ENCODE results near the gene C1QA.
"Not testable (repeated sequence)": the region's sequence is repeated elsewhere in the genome, so short reads cannot be mapped to it uniquely, and the experiment has no call there.

C1QA gene

DNA sequence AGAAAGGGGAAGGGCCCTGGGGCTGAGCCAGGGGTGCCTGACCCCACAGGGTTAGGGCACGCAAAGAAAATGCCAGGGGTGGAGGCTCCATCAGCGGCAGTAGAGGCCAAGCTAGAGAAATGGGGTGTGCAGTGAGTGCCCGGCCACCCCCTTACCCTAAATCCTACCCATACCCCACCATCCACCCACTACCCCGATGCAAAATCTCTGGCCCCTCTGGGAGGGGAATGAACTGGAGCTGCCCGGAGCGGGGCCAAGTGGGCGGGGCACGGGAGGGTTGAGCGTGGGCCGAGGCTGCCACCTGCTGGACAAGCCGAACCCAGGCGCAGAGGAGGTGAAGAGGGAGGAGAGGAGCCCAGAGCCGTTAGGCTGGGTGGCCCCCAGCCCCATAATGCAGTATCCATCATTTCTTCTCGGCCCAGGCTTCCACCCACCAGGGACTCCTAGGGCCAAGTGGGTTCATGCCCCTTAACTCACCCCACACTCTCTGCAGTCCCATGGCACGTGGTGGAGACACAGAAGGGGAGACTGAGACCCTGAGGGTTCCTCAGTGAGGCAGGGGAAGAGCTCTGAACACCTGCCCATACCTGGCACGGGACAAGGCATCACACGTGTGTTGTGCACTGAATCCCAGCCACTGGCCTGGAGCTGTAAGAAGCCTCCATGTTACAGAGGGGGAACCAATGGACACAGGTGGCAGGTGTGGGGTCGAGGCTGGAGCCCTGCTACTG lies 5.6 kb downstream of the C1QA start:
- no peak for DNase-seq

GRCh38 chr1:22643381-22643780 lies 7.0 kb downstream of the C1QA start, which contains the start of gene C1QC:
Gene C1QC, plus strand, starts transcription at chr1:22643633. Its CDS starts 391 bp downstream, at chr1:22644024.
- DNase-seq: no peak

DNA sequence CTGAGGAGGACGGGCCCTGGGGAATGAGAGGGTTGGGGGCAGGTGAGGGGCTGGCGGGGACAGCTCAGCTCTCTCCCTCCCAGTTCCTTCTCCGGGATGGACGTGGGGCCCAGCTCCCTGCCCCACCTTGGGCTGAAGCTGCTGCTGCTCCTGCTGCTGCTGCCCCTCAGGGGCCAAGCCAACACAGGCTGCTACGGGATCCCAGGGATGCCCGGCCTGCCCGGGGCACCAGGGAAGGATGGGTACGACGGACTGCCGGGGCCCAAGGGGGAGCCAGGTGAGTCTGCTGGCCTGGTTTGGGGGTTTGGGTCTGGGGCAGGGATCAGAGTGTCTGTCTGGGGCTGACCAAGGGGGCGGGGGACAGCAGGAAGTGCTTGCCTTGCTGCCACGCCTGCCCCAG lies 7.5 kb downstream of the C1QA start:
- no peak for DNase-seq

- DNase-seq: no peak
Observed at GRCh38 chr1:22645931-22646330, 9.5 kb downstream of the C1QA start.

DNA sequence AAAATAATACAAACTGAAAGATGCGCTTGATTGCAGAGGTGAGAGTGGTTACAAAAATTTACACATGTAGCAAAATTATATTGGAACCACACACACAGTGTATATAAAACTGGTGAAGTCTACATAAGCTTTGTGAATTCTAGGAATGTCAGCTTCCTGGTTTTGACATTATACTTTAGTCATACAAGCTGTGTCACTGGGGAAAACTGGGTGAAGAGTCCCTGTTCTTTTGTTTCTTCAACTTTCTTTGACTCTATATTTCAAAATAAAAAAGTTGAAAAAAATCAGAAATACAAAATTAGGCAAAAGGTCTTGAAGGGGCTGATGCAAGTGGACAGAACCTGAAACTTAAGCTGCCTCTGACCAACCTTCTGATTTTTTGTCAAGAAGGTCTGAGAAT lies 10.0 kb downstream of the C1QA start:
- DNase-seq: no peak

DNA sequence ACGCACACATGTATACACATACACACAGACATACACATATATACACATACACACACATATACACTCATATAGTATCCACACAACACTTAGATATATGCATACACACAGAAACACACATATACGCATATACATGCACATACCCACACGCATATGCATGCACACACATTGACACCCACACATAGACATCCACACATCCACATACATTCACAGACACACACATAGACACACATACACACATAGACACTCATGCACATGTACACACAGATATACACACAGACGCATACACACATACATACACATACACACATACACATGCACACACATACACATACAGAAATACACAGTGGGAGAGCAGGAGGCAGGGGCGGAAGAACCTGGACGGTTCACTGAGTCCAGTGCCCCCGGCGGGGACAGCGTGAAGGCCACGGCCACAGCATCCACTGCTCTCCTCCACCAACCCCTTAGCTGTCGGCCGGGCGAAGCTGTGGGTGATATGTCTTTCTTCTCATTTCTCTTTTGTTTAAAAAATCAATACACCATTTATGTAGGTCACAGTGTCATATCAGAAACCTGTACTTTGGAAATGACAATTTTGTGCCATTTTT lies 13.8 kb downstream of the C1QA start:
- DNase-seq: no peak

DNA sequence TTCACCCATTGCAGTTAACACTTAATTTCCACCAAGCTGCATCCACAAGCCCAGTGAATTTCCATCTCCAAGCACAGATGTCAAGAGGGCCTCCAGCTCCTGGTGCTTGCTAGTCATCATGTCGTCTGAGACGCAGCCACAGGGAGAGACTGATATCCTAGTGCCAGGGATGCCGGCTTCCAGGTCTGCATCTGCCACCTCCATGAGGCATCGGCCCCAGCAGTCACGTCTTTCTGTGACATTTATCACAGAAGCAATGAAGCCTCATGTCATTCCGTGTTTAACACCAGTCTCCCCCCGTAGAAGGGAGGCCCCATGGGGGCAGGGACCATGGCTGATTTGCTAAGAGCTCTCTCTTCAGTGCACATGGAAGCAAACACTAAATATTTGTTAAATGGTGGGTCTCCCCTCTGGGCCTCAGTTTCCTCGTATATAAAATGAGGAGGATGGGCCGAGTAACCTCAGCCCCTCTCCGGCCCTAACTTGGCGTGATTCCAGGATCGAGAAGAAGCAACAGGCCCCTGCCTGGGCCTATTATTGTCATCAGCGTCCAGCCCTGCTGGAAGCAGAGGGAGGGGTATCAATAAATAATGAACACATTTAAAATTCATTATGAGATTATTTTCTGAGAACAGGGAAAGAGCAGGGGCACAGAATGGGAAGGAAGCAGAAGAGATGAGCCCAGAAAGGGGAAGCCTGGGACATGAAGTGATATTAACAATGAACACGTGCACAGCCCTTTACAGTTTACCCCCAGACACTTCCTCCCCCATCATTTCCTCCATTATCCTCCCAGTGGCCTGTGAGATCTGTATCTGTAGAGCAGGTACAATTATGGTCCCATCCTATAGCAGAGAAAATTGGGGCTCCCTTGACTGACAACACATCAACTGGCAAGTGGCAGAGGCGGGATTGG lies 15.8 kb downstream of the C1QA start:
- no peak for DNase-seq

DNA sequence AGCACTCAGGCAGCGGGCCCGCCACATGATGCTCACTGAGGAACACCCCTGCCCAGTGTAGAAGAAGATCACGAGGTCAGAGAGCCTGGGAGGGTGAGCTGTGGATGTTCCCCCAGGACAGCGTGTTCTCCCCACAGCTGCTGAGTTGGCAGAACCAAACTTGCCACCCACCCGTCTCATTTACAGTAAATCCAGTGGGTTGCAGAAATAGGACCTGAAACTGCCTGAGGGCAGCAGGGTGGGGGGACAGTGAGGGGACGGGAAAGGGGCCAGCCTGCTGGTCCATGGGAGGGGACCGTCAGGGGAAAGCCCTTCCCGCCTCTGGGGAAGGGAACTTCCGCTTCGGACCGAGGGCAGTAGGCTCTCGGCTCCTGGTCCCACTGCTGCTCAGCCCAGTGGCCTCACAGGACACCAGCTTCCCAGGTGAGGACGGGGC lies 16.5 kb downstream of the C1QA start, which contains the start of gene C1QB:
C1QB (plus strand) TSS at position 356 of the 436 bp plus-strand sequence. CDS start 6,227 bp downstream, outside the sequence.
- DNase-seq: no peak

- no peak for DNase-seq
Observed at GRCh38 chr1:22654692-22655091, 18.3 kb downstream of the C1QA start.

DNA sequence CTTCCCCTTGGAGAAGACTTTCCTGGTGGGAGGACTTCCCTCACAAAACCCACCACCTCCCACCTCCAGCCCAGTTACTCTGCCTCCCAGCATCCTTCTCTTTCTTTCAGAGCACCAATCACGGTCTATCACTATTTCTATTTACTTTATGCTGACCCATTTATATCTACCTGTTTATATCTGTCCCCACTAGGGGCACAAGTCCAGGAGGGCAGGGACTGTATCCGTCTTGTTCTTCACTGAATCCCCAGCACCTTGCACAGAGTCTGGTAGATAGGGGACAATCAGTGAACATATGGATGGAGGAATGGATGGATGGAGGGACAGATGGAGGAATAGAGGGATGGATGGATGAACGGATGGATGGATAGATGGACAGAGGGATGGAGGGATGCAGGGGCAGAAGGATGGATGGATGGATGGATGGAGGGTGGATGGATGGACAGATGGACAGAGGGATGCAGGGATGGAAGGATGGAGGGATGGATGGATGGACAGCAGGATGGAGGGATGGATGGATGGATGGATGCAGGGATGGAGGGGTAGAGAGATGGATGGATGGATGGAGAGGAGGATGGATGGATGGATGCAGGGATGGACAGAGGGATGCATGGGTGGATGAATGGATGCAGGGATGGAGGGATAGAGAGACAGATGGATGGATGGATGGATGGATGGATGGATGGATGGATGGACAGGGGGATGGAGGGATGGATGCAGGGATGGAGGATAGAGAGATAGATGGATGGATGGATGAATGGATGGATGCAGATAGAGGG lies 22.1 kb downstream of the C1QA start:
- no peak for DNase-seq

GRCh38 chr1:22660716-22661241 lies 24.4 kb downstream of the C1QA start:
- DNase-seq: no peak

GRCh38 chr1:22661880-22662279 lies 25.5 kb downstream of the C1QA start:
- no peak for DNase-seq

- no peak for DNase-seq
Observed at GRCh38 chr1:22662318-22662717, 25.9 kb downstream of the C1QA start.

GRCh38 chr1:22662986-22663408 lies 26.6 kb downstream of the C1QA start:
- DNase-seq: no peak

GRCh38 chr1:22665752-22666151 lies 29.3 kb downstream of the C1QA start:
- no peak for DNase-seq

- no peak for DNase-seq
Observed at GRCh38 chr1:22666412-22666811, 30.0 kb downstream of the C1QA start.

DNA sequence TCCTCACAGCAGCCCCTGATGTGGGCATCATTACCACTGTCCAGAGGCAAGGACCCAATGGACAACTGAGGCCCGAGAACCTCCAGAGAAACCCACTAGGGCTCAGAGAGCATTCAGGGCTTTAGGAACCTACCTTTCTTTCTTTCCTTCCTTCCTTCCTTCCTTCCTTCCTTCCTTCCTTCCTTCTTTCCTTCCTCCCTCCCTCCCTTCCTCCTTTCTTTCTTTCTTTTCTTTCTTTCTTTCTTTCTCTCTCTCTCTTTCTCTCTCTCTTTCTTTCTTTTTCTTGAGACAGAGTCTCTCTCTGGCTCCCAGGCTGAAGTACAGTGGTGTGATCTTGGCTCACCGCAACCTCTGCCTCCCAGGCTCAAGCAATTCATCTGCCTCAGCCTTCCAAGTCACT lies 32.4 kb downstream of the C1QA start:
- not testable (repeated sequence) for DNase-seq

DNA sequence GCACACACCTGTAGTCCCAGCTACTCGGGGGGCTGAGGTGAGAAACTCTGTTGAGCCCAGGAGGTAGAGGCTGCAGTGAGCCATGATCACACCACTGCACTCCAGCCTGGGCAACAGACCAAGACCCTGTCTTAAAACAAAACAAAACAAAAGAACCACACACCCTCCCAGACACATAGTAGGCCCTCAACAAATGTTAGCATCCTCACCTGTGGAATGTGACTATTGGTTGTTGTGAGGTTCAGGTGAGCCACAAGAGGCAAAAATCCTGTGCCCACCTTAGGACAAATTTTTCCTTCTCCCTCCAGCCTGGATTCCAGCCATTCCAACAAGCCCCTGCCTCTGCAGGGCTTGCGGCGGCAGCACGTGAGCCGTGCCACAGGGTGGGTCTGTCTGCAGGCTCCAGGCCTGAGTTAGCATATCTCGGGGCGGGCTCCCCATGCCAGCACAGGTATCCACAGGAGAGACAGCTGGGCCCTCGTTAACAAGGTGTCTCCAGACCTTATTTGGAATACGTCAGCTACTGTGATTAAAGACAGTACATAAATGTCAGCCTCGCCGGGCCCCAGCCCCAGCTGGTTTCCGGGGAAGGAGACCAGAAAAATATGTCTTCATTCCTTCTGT lies 34.0 kb downstream of the C1QA start:
- no peak for DNase-seq

DNA sequence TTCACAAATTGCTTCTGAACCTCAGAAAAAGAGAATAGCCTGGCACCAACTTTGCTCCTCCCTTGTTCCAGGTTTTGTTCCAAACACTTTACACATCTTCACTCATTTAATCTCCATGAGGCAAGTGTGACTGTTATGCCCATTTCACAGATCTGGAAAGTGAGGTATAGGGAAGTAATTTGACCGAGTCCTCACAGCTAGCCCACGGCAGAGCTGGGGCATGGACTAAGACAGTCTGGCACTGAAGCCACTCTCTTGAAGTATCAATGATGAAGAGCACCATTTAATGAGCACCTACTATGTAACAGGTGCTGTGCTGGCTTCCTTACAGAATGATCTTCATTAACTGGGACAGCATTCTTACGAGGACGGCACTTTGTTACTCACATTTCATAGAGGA lies 35.6 kb downstream of the C1QA start:
- DNase-seq: no peak

GRCh38 chr1:22673486-22674409 lies 37.3 kb downstream of the C1QA start:
- DNase-seq: no peak

GRCh38 chr1:22674410-22674749 lies 38.0 kb downstream of the C1QA start:
- no peak for DNase-seq

All from NCI-H187 treated with DMSO at 0.1 percent for 48 hours (cell line).